GM10266 (cell line): ENCODE results near the gene SORL1-AS1.

Experiments used
- DNase-seq: peaks from one replicate; pipeline ENCODE4 v3.0.0; 2012; ENCODE audit errors: extremely low spot score
- TF ChIP-seq, protein P1 (sequence below): IDR thresholded peaks from 2 replicates; pipeline ENCODE4 v1.5.1; 2012; ENCODE audit warnings: mild to moderate bottlenecking, low read depth; ENCODE audit not compliant: control insufficient read depth, insufficient read depth; ENCODE audit errors: missing control alignments

SORL1-AS1 gene

DNA sequence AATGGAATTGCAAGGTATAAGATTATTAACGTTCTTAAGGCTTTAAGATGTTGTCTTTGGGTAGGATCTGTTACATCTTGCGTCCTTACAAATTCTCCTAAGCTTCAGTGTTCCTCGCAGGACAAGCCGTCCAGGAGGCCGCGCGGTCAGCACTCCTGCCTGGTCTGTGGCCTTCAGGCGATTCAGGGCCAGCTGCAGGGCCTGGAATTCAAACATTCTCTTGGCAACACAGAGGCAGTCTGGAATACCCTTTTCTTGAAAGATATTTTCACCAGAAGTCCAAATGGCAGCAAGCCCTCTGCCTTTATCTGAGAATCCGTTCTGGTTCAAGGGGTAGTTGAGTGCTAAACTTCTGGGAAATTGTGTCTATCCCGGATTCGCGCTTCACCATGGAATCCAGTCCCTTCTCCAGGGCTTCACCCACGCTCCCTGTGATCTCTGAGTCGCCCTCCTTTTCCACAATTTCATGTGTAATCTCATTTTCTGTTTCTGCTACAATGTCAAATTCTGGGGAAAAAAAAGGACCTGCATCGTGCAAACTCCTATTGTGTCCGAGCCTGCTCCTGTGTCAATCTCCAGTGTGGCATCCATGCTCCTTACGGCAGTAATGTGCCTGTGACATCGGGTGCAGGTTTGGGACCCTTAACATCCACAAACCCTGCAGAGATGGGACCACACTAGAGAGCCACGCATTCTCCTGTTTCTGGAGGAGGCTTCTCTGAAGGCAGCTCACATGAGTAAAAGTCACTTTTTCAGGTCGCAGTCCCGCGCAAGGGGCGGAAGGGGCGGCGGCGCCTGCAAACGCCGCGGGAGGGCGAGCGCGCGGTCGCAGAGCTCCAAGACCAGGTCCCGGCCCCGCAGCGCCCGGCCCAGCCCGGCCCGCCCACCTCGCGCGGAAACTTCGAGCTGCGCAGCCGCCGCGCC, 26.0 kb downstream of the SORL1-AS1 start:
- TF ChIP-seq, protein P1, sequence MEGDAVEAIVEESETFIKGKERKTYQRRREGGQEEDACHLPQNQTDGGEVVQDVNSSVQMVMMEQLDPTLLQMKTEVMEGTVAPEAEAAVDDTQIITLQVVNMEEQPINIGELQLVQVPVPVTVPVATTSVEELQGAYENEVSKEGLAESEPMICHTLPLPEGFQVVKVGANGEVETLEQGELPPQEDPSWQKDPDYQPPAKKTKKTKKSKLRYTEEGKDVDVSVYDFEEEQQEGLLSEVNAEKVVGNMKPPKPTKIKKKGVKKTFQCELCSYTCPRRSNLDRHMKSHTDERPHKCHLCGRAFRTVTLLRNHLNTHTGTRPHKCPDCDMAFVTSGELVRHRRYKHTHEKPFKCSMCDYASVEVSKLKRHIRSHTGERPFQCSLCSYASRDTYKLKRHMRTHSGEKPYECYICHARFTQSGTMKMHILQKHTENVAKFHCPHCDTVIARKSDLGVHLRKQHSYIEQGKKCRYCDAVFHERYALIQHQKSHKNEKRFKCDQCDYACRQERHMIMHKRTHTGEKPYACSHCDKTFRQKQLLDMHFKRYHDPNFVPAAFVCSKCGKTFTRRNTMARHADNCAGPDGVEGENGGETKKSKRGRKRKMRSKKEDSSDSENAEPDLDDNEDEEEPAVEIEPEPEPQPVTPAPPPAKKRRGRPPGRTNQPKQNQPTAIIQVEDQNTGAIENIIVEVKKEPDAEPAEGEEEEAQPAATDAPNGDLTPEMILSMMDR: peak; percentile 48

DNA sequence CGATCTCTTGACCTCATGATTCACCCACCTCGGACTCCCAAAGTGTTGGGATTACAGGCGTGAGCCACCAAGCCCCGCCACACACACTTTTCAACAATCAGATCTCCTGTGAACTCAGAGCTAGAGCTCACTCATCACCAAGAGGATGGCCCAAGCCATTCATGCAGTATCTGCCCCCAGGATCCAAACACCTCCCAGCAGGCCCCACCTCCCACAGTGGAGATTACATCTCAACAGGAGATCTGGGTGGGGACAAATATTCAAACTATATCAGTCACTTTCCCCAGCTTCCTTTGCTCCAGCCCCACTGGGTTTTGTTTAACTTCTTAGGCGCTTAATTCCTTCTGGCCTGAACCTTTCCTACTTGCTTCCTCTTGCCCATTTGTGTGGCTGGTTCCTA, 26.9 kb downstream of the SORL1-AS1 start:
- no peak for DNase-seq
- TF ChIP-seq, protein P1: no peak

More for the DNA sequence above, 26.0 kb downstream of the SORL1-AS1 start:
- DNase-seq: peak; percentile 62

DNA sequence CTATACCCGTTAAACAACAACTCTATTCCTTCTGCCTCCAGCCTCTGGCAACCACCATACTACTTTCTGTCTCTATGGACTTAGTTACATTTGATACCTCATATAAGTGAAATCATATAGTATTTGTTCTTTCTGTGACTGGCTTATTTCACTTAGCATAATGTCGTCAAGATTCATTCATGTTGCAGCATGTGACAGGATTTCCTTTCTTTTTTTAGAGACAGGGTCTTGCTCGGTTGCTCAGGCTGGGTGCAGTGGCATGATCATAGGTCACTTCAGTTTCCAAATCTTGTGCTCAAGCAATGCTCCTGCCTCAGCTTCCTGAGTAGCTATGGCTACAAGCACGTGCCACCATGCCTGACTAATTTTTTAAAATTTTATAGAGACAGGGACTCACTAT, 30.1 kb downstream of the SORL1-AS1 start:
- TF ChIP-seq, protein P1: no peak
- DNase-seq: no peak

DNA sequence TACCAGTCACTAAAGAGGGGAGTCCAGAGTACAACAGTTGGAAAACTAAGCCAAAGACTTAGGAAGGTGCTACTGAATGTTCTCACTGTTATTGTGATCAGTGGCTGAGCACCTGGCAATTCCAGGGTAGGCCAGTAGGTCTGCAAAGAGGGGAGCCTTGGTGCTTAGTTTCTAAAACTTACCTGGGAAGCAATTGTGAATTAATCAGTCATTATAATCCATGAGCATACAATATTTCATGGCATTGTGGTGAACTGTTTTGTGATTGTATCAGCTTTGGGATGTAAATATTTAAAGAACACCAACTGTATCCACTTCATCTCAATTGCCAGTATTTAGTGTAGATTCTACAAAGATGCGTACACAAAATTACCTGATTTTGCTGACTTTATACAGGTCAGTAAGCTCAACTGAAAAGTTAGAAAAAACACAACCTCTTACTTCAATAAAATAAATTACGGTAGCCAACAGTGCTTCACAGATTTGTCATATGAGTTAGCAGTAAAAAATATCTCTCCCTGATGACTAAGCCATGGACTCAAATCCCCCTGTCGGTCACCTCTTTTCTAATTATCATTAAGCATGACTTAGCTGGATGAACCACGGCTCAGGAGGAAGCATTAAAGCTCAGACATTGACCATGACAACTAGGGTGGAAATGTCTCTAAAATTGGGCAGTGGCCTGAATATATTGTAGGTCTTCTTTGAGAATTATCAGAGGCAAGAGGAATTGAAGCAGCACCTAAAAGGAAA, 31.4 kb downstream of the SORL1-AS1 start:
- no peak for DNase-seq
- TF ChIP-seq, protein P1: no peak

DNA sequence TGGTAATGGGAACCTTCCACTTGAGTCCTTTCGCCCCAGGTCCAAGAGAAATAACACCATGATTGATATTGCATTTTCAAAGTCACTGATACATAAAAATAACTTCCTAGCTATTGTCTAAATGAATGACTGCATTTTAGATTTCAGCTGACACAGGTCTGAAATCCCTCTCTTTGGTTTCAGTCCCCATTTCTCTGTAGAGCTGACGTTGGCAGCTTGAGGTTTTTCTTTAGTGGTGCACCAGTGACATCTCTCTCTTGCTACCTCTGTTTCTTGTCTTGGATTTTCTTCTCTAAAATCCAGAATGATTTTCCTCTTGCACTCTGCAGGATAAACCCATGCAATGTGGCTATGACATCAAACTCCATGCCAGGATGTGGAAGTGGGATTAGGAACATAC, 32.4 kb downstream of the SORL1-AS1 start:
- TF ChIP-seq, protein P1: no peak
- no peak for DNase-seq

DNA sequence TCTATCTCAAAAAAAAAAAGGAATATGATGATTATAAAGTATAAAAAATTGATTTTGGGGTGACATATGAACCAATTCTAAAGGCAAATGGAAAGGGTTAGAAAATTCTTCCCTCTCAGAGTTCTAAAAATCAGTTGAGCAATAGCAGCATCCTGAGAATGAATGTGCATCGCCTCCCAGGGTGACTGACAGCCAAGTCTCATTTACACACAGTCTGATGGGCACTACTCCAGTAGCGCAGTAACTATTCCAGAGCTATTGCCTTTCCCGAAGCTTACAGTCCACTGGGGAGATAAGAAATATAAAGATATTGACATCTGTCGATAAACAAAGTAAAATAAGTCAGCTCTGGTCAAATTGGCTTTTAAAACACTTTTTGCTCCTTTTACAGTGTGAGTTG, 32.9 kb downstream of the SORL1-AS1 start:
- TF ChIP-seq, protein P1: no peak
- DNase-seq: no peak
